ENCODE measurements around the gene BABAM2. TPM values are rescaled to one million over a fixed set of nuclear protein-coding genes. Genes with fewer than 3 reads are reported as not detected.

BABAM2 gene
- total and polyA plus RNA-seq, 9 of the 15 experiments (the other 6 are each of a cell fraction or from before 2014, with no cell fraction given): 10.9 to 37.4 (median 25.6) TPM

- Histone ChIP-seq H3K36me3 (ENCODE audit: control insufficient read depth, insufficient read depth, low read length) (no peaks in the 10 kb centered on the region), H3K9me1 (ENCODE audit: control insufficient read depth, insufficient read depth, low read length) (no peaks in the 10 kb centered on the region), H2AFZ (ENCODE audit: low read depth, low read length) (no peak overlapping the region), H3K27me3 (ENCODE audit: control insufficient read depth in 2 of 2, insufficient read depth in 2 of 2, low read length in 2 of 2) (no peaks in the 10 kb centered on the region), H4K20me1 (replicated peaks; ENCODE audit: control insufficient read depth, insufficient read depth, low read length) (no peaks in the 10 kb centered on the region), H3K4me1 (replicated peaks in 1 of 2; ENCODE audit: control insufficient read depth in 2 of 2, insufficient read depth in 2 of 2, low read length in 2 of 2) (peaks cover 0 to 17% of the 10 kb centered on the region in 2 experiments; a peak in 3 of 5 replicates), H3K4me3 (no peak overlapping the region), H3K4me2 (ENCODE audit: insufficient read depth, low read length) (no peak overlapping the region), H3K79me2 (ENCODE audit: control insufficient read depth, insufficient read depth, low read length) (no peaks in the 10 kb centered on the region), H3K9me3 (replicated peaks; ENCODE audit: control insufficient read depth, insufficient read depth, low read depth, low read length) (no peaks in the 10 kb centered on the region), H3K27ac (ENCODE audit: extremely low read depth, low read depth, low read length) (no peak overlapping the region), H3K9ac (ENCODE audit: insufficient read depth in 1 of 2, low read depth in 2 of 2, low read length in 2 of 2) (no peak overlapping the region)
- ATAC-seq (no peak), DNase-seq (ENCODE audit: extremely low read depth in 1 of 4, low spot score in 3 of 4) (no peak), FAIRE-seq (no peak)
- intact Hi-C loops (cut with micrococcal nuclease) (no loop called here), in situ Hi-C loops (cut with MboI) (no loop called here)
- WGBS (ENCODE audit: insufficient coverage, low coverage, missing lambda C conversion rate): 31% methylated on average over 2 of the region's 4 CpGs
- ChIA-PET POLR2A (no interaction called here), CTCF (ENCODE audit: low intra/inter-chr PET ratio) (no interaction called here)
- no peak for TF ChIP-seq ELK3 (CRISPR knock-in tag; IDR thresholded peaks at IDR 0.05)
- no peak for TF ChIP-seq ILF3 (IDR thresholded peaks at IDR 0.05; ENCODE audit: borderline replicate concordance)
- TF ChIP-seq ILK (tag; IDR thresholded peaks at IDR 0.05; ENCODE audit: borderline replicate concordance, low read depth): no peak
- no peak for TF ChIP-seq DDX20 (tag; IDR thresholded peaks at IDR 0.05; ENCODE audit: low read depth)
- TF ChIP-seq FOXK1 (CRISPR knock-in tag; IDR thresholded peaks at IDR 0.05; ENCODE audit: borderline replicate concordance): no peak
- TF ChIP-seq HDAC8 (tag; IDR thresholded peaks at IDR 0.05): no peak
- no peak for TF ChIP-seq CEBPZ (IDR thresholded peaks at IDR 0.05; ENCODE audit: borderline replicate concordance, low read depth, low read length)
- no peak for TF ChIP-seq ZNF23 (CRISPR knock-in tag; IDR thresholded peaks at IDR 0.05)
- TF ChIP-seq MXD1 (CRISPR knock-in tag; IDR thresholded peaks at IDR 0.05; ENCODE audit: borderline replicate concordance, poor library complexity, severe bottlenecking): no peak
- no peak for TF ChIP-seq ZNF644 (tag; IDR thresholded peaks at IDR 0.05; ENCODE audit: low read depth)
- TF ChIP-seq EZH2 (IDR thresholded peaks at IDR 0.05; ENCODE audit: borderline replicate concordance, low read depth, low read length): no peak
- BruUV-seq (replicated peaks): no TSS peak
Measured at GRCh38 chr2:28279371-28279770, 388.8 kb downstream of the BABAM2 start.
